Limb (tissue), 2 donors: ENCODE measurements around the gene FBXO45.
"Not testable (repeated sequence)": the region's sequence is repeated elsewhere in the genome, so short reads cannot be mapped to it uniquely, and the experiment has no call there.

Experiments used
- DNase-seq, 2 donors: peaks; one replicate each; pipeline ENCODE4 v3.0.0-alpha.2; 2016; ENCODE audit errors: extremely low spot score in 2 of 2

Gene FBXO45

GRCh38 chr3:196557236-196557635, 11.2 kb upstream of the FBXO45 start:
- DNase-seq: no peak

- DNase-seq: no peak
Measured at GRCh38 chr3:196558476-196558875, 10.0 kb upstream of the FBXO45 start.

- no peak for DNase-seq
Measured at GRCh38 chr3:196559826-196560225, 8.6 kb upstream of the FBXO45 start.

GRCh38 chr3:196563721-196564225, 4.7 kb upstream of the FBXO45 start:
- DNase-seq: no peak

- DNase-seq: peak in 1 of 2 donors; percentile 16
Measured at GRCh38 chr3:196569003-196569516, 600 bp downstream of the FBXO45 start.

- DNase-seq: not testable (repeated sequence)
Measured at GRCh38 chr3:196570332-196570731, 1.9 kb downstream of the FBXO45 start.

GRCh38 chr3:196572389-196572788, 3.9 kb downstream of the FBXO45 start:
- DNase-seq: no peak

GRCh38 chr3:196585044-196585757, 16.7 kb downstream of the FBXO45 start:
- no peak for DNase-seq

GRCh38 chr3:196590279-196590678, 21.8 kb downstream of the FBXO45 start:
- DNase-seq: no peak

GRCh38 chr3:196596355-196596754, 27.9 kb downstream of the FBXO45 start:
- DNase-seq: no peak

- DNase-seq: not testable (repeated sequence)
Measured at GRCh38 chr3:196597971-196598733, 29.7 kb downstream of the FBXO45 start.

- DNase-seq: no peak
Measured at GRCh38 chr3:196599734-196600128, 31.3 kb downstream of the FBXO45 start.

GRCh38 chr3:196600359-196600758, 31.9 kb downstream of the FBXO45 start:
- DNase-seq: no peak

GRCh38 chr3:196602673-196603072, 34.2 kb downstream of the FBXO45 start:
- no peak for DNase-seq

GRCh38 chr3:196603683-196604082, 35.2 kb downstream of the FBXO45 start:
- DNase-seq: no peak

- no peak for DNase-seq
Measured at GRCh38 chr3:196604548-196604947, 36.1 kb downstream of the FBXO45 start.

- no peak for DNase-seq
Measured at GRCh38 chr3:196608693-196609092, 40.2 kb downstream of the FBXO45 start.

GRCh38 chr3:196609343-196609775, 40.9 kb downstream of the FBXO45 start:
- DNase-seq: peak; percentile 45 to 86

- no peak for DNase-seq
Measured at GRCh38 chr3:196609805-196610515, 41.5 kb downstream of the FBXO45 start.

GRCh38 chr3:196611761-196612483, 43.5 kb downstream of the FBXO45 start:
- DNase-seq: no peak

- DNase-seq: not testable (repeated sequence)
Measured at GRCh38 chr3:196615234-196615633, 46.8 kb downstream of the FBXO45 start.
